OCI-LY1 (cell line): ENCODE measurements around the gene CCL13.

ENCODE experiments used
- H2AFZ ChIP-seq: fragments of 200-600 bp; sonication (generic), shearing (Covaris generic); 2 replicates; pipeline ENCODE4 v1.6.0; 2014; ENCODE audit warnings: antibody characterized with exemption, mild to moderate bottlenecking, low read length
- H3F3A ChIP-seq: fragments of 200-600 bp; sonication (generic), shearing (Covaris generic); 2 replicates; pipeline ENCODE4 v1.6.0; 2014; ENCODE audit warnings: mild to moderate bottlenecking, antibody characterized with exemption, low read length, moderate library complexity; ENCODE audit not compliant: insufficient read depth
- H3K27ac ChIP-seq: fragments of 200-600 bp; sonication (generic); 2 replicates; pipeline ENCODE4 v1.5.1; 2014; ENCODE audit warnings: low read length, mixed run types, mild to moderate bottlenecking, low read depth; ENCODE audit not compliant: poor library complexity, severe bottlenecking
- H3K27me3 ChIP-seq: fragments of 200-600 bp; sonication (generic); 2 replicates; pipeline ENCODE4 v1.6.0; 2014; ENCODE audit warnings: antibody characterized with exemption, mild to moderate bottlenecking, low read length, moderate library complexity; ENCODE audit not compliant: insufficient read depth
- H3K36me3 ChIP-seq: fragments of 200-600 bp; sonication (generic); 2 replicates; pipeline ENCODE4 v1.6.1; 2014; ENCODE audit warnings: mild to moderate bottlenecking, antibody characterized with exemption, low read length, moderate library complexity, mixed read lengths; ENCODE audit not compliant: insufficient read depth
- H3K4me1 ChIP-seq: fragments of 200-600 bp; sonication (generic); 2 replicates; pipeline ENCODE4 v1.5.1; 2014; ENCODE audit warnings: mild to moderate bottlenecking, low read length, moderate library complexity; ENCODE audit not compliant: insufficient read depth, severe bottlenecking
- H3K4me2 ChIP-seq: fragments of 200-600 bp; sonication (generic), shearing (Covaris generic); 2 replicates; pipeline ENCODE4 v1.6.1; 2014; ENCODE audit warnings: low read length
- H3K4me3 ChIP-seq: fragments of 200-600 bp; sonication (generic); 2 replicates; pipeline ENCODE4 v1.5.1; 2014; ENCODE audit warnings: low read length, low read depth, mild to moderate bottlenecking, mixed read lengths; ENCODE audit not compliant: poor library complexity, severe bottlenecking
- H3K79me2 ChIP-seq: fragments of 200-600 bp; shearing (Covaris generic); 2 replicates; pipeline ENCODE4 v1.6.1; 2016; ENCODE audit warnings: mixed run types, low read length, mixed read lengths; ENCODE audit not compliant: insufficient read depth
- H3K9ac ChIP-seq: fragments of 200-600 bp; sonication (generic), shearing (Covaris generic); 2 replicates; pipeline ENCODE4 v1.6.1; 2014; ENCODE audit warnings: mild to moderate bottlenecking, low read length, mixed read lengths
- H3K9me2 ChIP-seq: fragments of 200-600 bp; sonication (generic), shearing (Covaris generic); 2 replicates; pipeline ENCODE4 v1.6.1; 2014; ENCODE audit warnings: low read depth, mild to moderate bottlenecking, low read length, mixed read lengths
- H3K9me3 ChIP-seq: fragments of 200-600 bp; shearing (Covaris generic); 2 replicates; pipeline ENCODE4 v1.6.1; 2014; ENCODE audit warnings: low read length, mixed read lengths
- H4K20me1 ChIP-seq: fragments of 200-600 bp; sonication (generic), shearing (Covaris generic); 2 replicates; pipeline ENCODE4 v1.6.0; 2016; ENCODE audit warnings: mild to moderate bottlenecking, low read length; ENCODE audit not compliant: insufficient read depth
- EZH2 ChIP-seq: fragments of 200-600 bp; sonication (generic), shearing (Covaris generic); IDR thresholded peaks from 2 replicates; pipeline ENCODE4 v1.8.0; 2017; ENCODE audit warnings: borderline replicate concordance, mixed run types, mild to moderate bottlenecking, antibody characterized with exemption, low read length, moderate library complexity, mixed read lengths
- TF ChIP-seq, protein P1 (sequence below): fragments of 200-600 bp; sonication (generic), shearing (Covaris generic); IDR thresholded peaks from 2 replicates; pipeline ENCODE4 v1.5.1; 2017; ENCODE audit warnings: mild to moderate bottlenecking, antibody characterized with exemption, low read length, moderate library complexity, mixed read lengths

CCL13 gene

DNA sequence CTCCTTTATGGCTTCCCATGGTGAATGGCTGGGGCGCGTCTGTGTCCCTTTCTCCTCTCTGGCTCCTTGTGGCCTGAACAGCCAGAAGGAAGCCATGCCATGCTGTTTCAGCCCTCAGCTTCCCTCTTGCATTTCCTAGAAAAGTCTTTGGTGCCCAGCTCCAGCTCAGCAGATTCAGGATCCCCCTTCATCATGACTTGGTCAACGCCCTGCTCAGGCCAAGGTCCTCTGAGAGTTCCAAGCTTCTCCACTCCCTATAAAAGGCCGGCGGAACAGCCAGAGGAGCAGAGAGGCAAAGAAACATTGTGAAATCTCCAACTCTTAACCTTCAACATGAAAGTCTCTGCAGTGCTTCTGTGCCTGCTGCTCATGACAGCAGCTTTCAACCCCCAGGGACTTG lies at the start of gene CCL13:
CCL13 (plus strand) TSS at position 287 of the 400 bp plus-strand sequence; CDS start at position 334, 47 bp downstream.
- Histone ChIP-seq H3K4me3 (no peak within 1 kb of the TSS), H3K4me1 (no peaks in the 10 kb centered on the region)

DNA sequence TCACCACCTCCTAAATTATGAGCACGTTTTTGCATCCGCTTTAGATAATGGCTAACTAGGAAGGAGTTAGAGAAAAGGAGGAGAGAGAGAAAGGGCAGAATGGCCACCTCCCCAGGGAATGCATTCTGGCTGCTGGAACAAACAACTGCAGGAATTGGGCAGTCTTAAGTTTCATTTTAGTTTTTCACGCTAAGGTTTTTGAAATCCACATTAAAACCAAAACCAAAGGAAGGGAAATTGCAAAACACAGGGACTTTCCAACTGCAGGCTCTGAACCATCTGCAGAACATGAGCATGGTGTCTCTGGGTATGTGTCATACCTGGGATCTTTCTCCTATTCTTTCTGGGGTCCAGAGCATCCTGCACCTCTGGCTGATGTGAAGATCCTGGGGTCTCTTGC lies 49.2 kb upstream of the CCL13 start:
- Histone ChIP-seq H3K27ac (no peak overlapping the region), H3K4me2 (no peak overlapping the region)
- TF ChIP-seq EZH2 = no peak
- TF ChIP-seq, protein P1, sequence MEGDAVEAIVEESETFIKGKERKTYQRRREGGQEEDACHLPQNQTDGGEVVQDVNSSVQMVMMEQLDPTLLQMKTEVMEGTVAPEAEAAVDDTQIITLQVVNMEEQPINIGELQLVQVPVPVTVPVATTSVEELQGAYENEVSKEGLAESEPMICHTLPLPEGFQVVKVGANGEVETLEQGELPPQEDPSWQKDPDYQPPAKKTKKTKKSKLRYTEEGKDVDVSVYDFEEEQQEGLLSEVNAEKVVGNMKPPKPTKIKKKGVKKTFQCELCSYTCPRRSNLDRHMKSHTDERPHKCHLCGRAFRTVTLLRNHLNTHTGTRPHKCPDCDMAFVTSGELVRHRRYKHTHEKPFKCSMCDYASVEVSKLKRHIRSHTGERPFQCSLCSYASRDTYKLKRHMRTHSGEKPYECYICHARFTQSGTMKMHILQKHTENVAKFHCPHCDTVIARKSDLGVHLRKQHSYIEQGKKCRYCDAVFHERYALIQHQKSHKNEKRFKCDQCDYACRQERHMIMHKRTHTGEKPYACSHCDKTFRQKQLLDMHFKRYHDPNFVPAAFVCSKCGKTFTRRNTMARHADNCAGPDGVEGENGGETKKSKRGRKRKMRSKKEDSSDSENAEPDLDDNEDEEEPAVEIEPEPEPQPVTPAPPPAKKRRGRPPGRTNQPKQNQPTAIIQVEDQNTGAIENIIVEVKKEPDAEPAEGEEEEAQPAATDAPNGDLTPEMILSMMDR = no peak

More for the DNA sequence above, at the start of gene CCL13:
- no peaks in the 10 kb centered on the region for H3K9me3 ChIP-seq
- H3F3A ChIP-seq = no peaks in the 10 kb centered on the region
- H3K27ac ChIP-seq = no peak within 1 kb of the TSS
- H3K36me3 ChIP-seq = no peaks in the 10 kb centered on the region
- H3K9ac ChIP-seq = no peak within 1 kb of the TSS
- no peaks in the 10 kb centered on the region for H3K79me2 ChIP-seq
- H4K20me1 ChIP-seq = no peaks in the 10 kb centered on the region
- H3K4me2 ChIP-seq = no peak within 1 kb of the TSS
- H3K27me3 ChIP-seq = no peaks in the 10 kb centered on the region
- H3K9me2 ChIP-seq = no peaks in the 10 kb centered on the region
- TF ChIP-seq EZH2 = no peak
- TF ChIP-seq, protein P1 = no peak
- no peak within 1 kb of the TSS for H2AFZ ChIP-seq

GRCh38 chr17:34308371-34308770 lies 47.9 kb upstream of the CCL13 start:
- TF ChIP-seq EZH2 = no peak
- TF ChIP-seq, protein P1 = no peak
- Histone ChIP-seq H3K27me3 (no peaks in the 10 kb centered on the region), H3K27ac (no peak overlapping the region), H3K9ac (no peak overlapping the region), H2AFZ (no peak overlapping the region), H3K4me2 (no peak overlapping the region), H3K79me2 (no peaks in the 10 kb centered on the region), H3F3A (no peaks in the 10 kb centered on the region), H3K9me3 (no peaks in the 10 kb centered on the region), H3K9me2 (no peaks in the 10 kb centered on the region), H3K4me1 (no peaks in the 10 kb centered on the region), H4K20me1 (no peaks in the 10 kb centered on the region), H3K36me3 (no peaks in the 10 kb centered on the region), H3K4me3 (no peak overlapping the region)

More for the DNA sequence above, 49.2 kb upstream of the CCL13 start:
- H3K4me3 ChIP-seq = no peak overlapping the region
- no peaks in the 10 kb centered on the region for H3K36me3 ChIP-seq
- no peaks in the 10 kb centered on the region for H3K27me3 ChIP-seq
- no peaks in the 10 kb centered on the region for H4K20me1 ChIP-seq
- H3F3A ChIP-seq = no peaks in the 10 kb centered on the region
- H2AFZ ChIP-seq = no peak overlapping the region
- no peak overlapping the region for H3K9ac ChIP-seq
- H3K4me1 ChIP-seq = no peaks in the 10 kb centered on the region
- no peaks in the 10 kb centered on the region for H3K79me2 ChIP-seq
- H3K9me3 ChIP-seq = no peaks in the 10 kb centered on the region
- no peaks in the 10 kb centered on the region for H3K9me2 ChIP-seq
